HCT116 (cell line): ENCODE measurements around the gene CENPP. TPM values are rescaled to one million over a fixed set of nuclear protein-coding genes. Genes with fewer than 3 reads are reported as not detected.

Experiments used
- ATAC-seq: fragments of 200-7000 bp; cut with Tn5 transposase; 2 replicates; pipeline ENCODE4 v1.9.1; 2020; ENCODE audit warnings: mild to moderate bottlenecking, moderate library complexity
- BruUV-seq: library from RNA; stranded (reverse); fragments of 400-500 nt; replicated peaks from 2 replicates; lab custom pipeline; 2021; lab: Mats Ljungman, UMichigan
- CTCF ChIA-PET: fragments of 300-600 bp; sonication (Branson Sonifier 250); formaldehyde crosslinking; loops from one replicate; lab custom pipeline; 2021; ENCODE audit warnings: antibody characterized with exemption; lab: Charles Lee
- POLR2A ChIA-PET: fragments of 300-600, 350-600 bp; sonication (Branson Sonifier 250); formaldehyde crosslinking; loops from one replicate; lab custom pipeline; 2021; ENCODE audit warnings: antibody characterized with exemption; lab: Charles Lee
- RAD21 ChIA-PET, 2 experiments: fragments of 300-600 bp; sonication (Branson Sonifier 250); formaldehyde crosslinking; loops; one replicate each; lab custom pipeline; 2023; ENCODE audit warnings: low total read pairs in 2 of 2; ENCODE audit not compliant: uncharacterized antibody in 2 of 2, unreplicated experiment in 2 of 2, low non-redundant PET in 1 of 2; lab: Charles Lee
- DNase-seq: peaks from one replicate; pipeline ENCODE4 v3.0.0-alpha.2; 2010; ENCODE audit warnings: low read depth, low spot score
- H2AFZ ChIP-seq: fragments of 200-600 bp; shearing (Covaris generic), sonication (generic); 2 replicates; pipeline ENCODE4 v1.6.1; 2017; ENCODE audit warnings: low read depth, mixed run types, mixed read lengths, antibody characterized with exemption, low read length; ENCODE audit not compliant: poor library complexity, severe bottlenecking
- H3K27ac ChIP-seq: 2 replicates; pipeline ENCODE4 v1.5.1; 2012; ENCODE audit warnings: low read depth, low read length
- H3K27me3 ChIP-seq: fragments of 200-600 bp; sonication (generic); 2 replicates; pipeline ENCODE4 v1.6.1; 2016; ENCODE audit warnings: mixed run types, low read length, mixed read lengths; ENCODE audit not compliant: insufficient read depth
- H3K36me3 ChIP-seq, 2 experiments: fragments of 200-500 bp in 1 of 2; fragments of 200-600 bp in 1 of 2; sonication (Bioruptor generic) in 1 of 2; sonication (generic) in 1 of 2; 2 replicates each; pipeline versions ENCODE4 v1.5.1 to v1.6.1; 2014 to 2016; ENCODE audit warnings: low read length in 2 of 2, inconsistent platforms in 1 of 2, mixed read lengths in 1 of 2, mixed run types in 1 of 2; ENCODE audit not compliant: insufficient read depth in 2 of 2, control insufficient read depth in 1 of 2
- H3K4me1 ChIP-seq, 2 experiments: fragments of 200-600 bp in 1 of 2; sonication (generic) in 1 of 2; 2 replicates each; pipeline versions ENCODE4 v1.5.1 to v1.6.1; 2012 to 2017; ENCODE audit warnings: low read length in 2 of 2, inconsistent platforms in 1 of 2, mild to moderate bottlenecking in 1 of 2, mixed read lengths in 1 of 2, mixed run types in 1 of 2, moderate library complexity in 1 of 2; ENCODE audit not compliant: insufficient read depth in 2 of 2, control insufficient read depth in 1 of 2
- H3K4me2 ChIP-seq: fragments of 200-600 bp; sonication (generic); 2 replicates; pipeline ENCODE4 v1.6.1; 2017; ENCODE audit warnings: mixed run types, low read length, mixed read lengths
- H3K4me3 ChIP-seq, 2 experiments: fragments of 200-600 bp in 1 of 2; sonication (generic) in 1 of 2; replicated peaks in 1 of 2; 2 replicates each; pipeline ENCODE4 v1.5.1; 2011 to 2016; ENCODE audit warnings: low read length in 2 of 2, control low read depth in 1 of 2, low read depth in 1 of 2, mild to moderate bottlenecking in 1 of 2, mixed read lengths in 1 of 2, mixed run types in 1 of 2
- H3K79me2 ChIP-seq: fragments of 200-600 bp; sonication (generic); 2 replicates; pipeline ENCODE4 v1.6.1; 2017; ENCODE audit warnings: mild to moderate bottlenecking, mixed run types, low read length, moderate library complexity, mixed read lengths; ENCODE audit not compliant: insufficient read depth
- H3K9ac ChIP-seq: fragments of 200-600 bp; sonication (generic); 2 replicates; pipeline ENCODE4 v1.6.1; 2016; ENCODE audit warnings: low read length, mixed read lengths
- H3K9me2 ChIP-seq: fragments of 200-600 bp; sonication (generic), shearing (Covaris generic); 2 replicates; pipeline ENCODE4 v1.6.1; 2017; ENCODE audit warnings: mixed run types, mild to moderate bottlenecking, moderate library complexity; ENCODE audit not compliant: insufficient read depth
- H3K9me3 ChIP-seq, 2 experiments: fragments of 200-500 bp in 1 of 2; fragments of 200-600 bp in 1 of 2; sonication (Bioruptor generic) in 1 of 2; sonication (generic) in 1 of 2; 2 replicates each; pipeline ENCODE4 v1.6.1; 2014 to 2017; ENCODE audit warnings: low read length in 2 of 2, mixed read lengths in 2 of 2, inconsistent platforms in 1 of 2, low read depth in 1 of 2, mild to moderate bottlenecking in 1 of 2, mixed run types in 1 of 2, moderate library complexity in 1 of 2; ENCODE audit not compliant: control insufficient read depth in 1 of 2, insufficient read depth in 1 of 2
- H4K20me1 ChIP-seq: fragments of 200-600 bp; sonication (generic), shearing (Covaris generic); 2 replicates; pipeline ENCODE4 v1.6.1; 2017; ENCODE audit warnings: mixed run types, mild to moderate bottlenecking, moderate library complexity; ENCODE audit not compliant: insufficient read depth
- ATF3 ChIP-seq: IDR thresholded peaks from 2 replicates; pipeline ENCODE4 v1.6.1; 2012
- CBX3 ChIP-seq: IDR thresholded peaks from 2 replicates; pipeline ENCODE4 v1.6.1; 2012; ENCODE audit warnings: low read depth
- EZH2phosphoT487 ChIP-seq: fragments of 200-600 bp; IDR thresholded peaks from 2 replicates; pipeline ENCODE4 v1.6.1; 2018; ENCODE audit warnings: antibody characterized with exemption, borderline replicate concordance
- JUND ChIP-seq: IDR thresholded peaks from 2 replicates; pipeline ENCODE4 v1.6.1; 2012
- POLR2AphosphoS5 ChIP-seq: IDR thresholded peaks from 2 replicates; pipeline ENCODE4 v1.6.1; 2011; ENCODE audit warnings: mild to moderate bottlenecking, low read depth, low read length, moderate library complexity
- REST ChIP-seq: IDR thresholded peaks from 2 replicates; pipeline ENCODE4 v1.6.1; 2012; ENCODE audit warnings: low read depth
- SIN3A ChIP-seq: IDR thresholded peaks from 2 replicates; pipeline ENCODE4 v1.6.1; 2012; ENCODE audit warnings: low read depth
- SP1 ChIP-seq: IDR thresholded peaks from 2 replicates; pipeline ENCODE4 v1.6.1; 2012; ENCODE audit warnings: low read depth
- YY1 ChIP-seq: IDR thresholded peaks from 2 replicates; pipeline ENCODE4 v1.6.1; 2011; ENCODE audit warnings: low read length, low read depth, moderate library complexity, mild to moderate bottlenecking; ENCODE audit not compliant: insufficient replicate concordance; ENCODE audit errors: extremely low read depth
- ZBTB33 ChIP-seq: IDR thresholded peaks from 2 replicates; pipeline ENCODE4 v1.6.1; 2011; ENCODE audit warnings: mild to moderate bottlenecking, low read length, moderate library complexity; ENCODE audit not compliant: insufficient replicate concordance; ENCODE audit errors: extremely low read depth
- intact Hi-C: fragments of 100-400 bp; cut with micrococcal nuclease; formaldehyde crosslinking; loops from 2 replicates; pipeline ENCODE4 v1.10.0; 2022
- total RNA-seq: library from RNA; stranded (reverse); gene quantifications from one replicate; pipeline ENCODE4 v1.2.1, GENCODE V29; 2021; ENCODE audit not compliant: unreplicated experiment

CENPP gene
- total RNA-seq, 1 experiment from 2014 or later = 7.0 TPM

- H2AFZ ChIP-seq = no peak overlapping the region
- H3K4me3 ChIP-seq = no peak overlapping the region
- no peaks in the 10 kb centered on the region for H3K4me1 ChIP-seq
- no peak for DNase-seq
- no TSS peak for BruUV-seq
- H3K9me2 ChIP-seq = no peaks in the 10 kb centered on the region
- H4K20me1 ChIP-seq = no peaks in the 10 kb centered on the region
- H3K4me2 ChIP-seq = no peak overlapping the region
- CTCF ChIA-PET = no interaction called here
- RAD21 ChIA-PET = no interaction called here
- H3K27ac ChIP-seq = no peak overlapping the region
- H3K9ac ChIP-seq = no peak overlapping the region
- ATAC-seq = no peak
- peaks cover 2 to 12% of the 10 kb centered on the region in 2 experiments; a peak in 3 of 4 replicates for H3K36me3 ChIP-seq
- TF ChIP-seq ATF3 (no peak), CBX3 (no peak), EZH2phosphoT487 (no peak), ZBTB33 (no peak), JUND (no peak), REST (no peak), YY1 (no peak), POLR2AphosphoS5 (no peak), SIN3A (no peak), SP1 (no peak)
- no peaks in the 10 kb centered on the region for H3K9me3 ChIP-seq
- H3K79me2 ChIP-seq = peaks cover 49% of the 10 kb centered on the region
- intact Hi-C loops = no loop called here
- POLR2A ChIA-PET = no interaction called here
- H3K27me3 ChIP-seq = no peaks in the 10 kb centered on the region
These were observed 330.3 kb downstream of the CENPP start for GRCh38 chr9:92655896-92656536.
